Lower lobe of right lung (tissue), 2 donors: ENCODE measurements around the gene SIM1. TPM values are rescaled to one million over a fixed set of nuclear protein-coding genes. Genes with fewer than 3 reads are reported as not detected.

Source experiments
- ATAC-seq, 2 donors: fragments of 200-7000 bp; cut with Tn5 transposase; one replicate each; pipeline ENCODE4 v1.9.1; 2020 to 2022; ENCODE audit warnings: mild to moderate bottlenecking in 2 of 2, moderate library complexity in 2 of 2
- DNase-seq: peaks from one replicate; pipeline ENCODE4 v3.0.0-alpha.2; 2020
- H3K27ac ChIP-seq: fragments of 200-600 bp; one replicate; pipeline ENCODE4 v1.8.0; 2022
- H3K27me3 ChIP-seq: fragments of 200-600 bp; one replicate; pipeline ENCODE4 v1.8.0; 2022; ENCODE audit warnings: low read depth
- H3K36me3 ChIP-seq: fragments of 200-600 bp; one replicate; pipeline ENCODE4 v1.8.0; 2022; ENCODE audit warnings: mild to moderate bottlenecking
- H3K4me1 ChIP-seq: fragments of 200-600 bp; one replicate; pipeline ENCODE4 v1.8.0; 2022
- H3K4me3 ChIP-seq: fragments of 200-600 bp; one replicate; pipeline ENCODE4 v1.8.0; 2022; ENCODE audit warnings: mild to moderate bottlenecking
- H3K9me3 ChIP-seq: fragments of 200-600 bp; one replicate; pipeline ENCODE4 v1.8.0; 2022
- intact Hi-C: fragments of 100-400 bp; cut with DNase I; formaldehyde crosslinking; loops from one replicate; pipeline ENCODE4 v1.11.0; 2022
- total RNA-seq: library from RNA; stranded (reverse); fragmentation: NEBNext Ultra II Directional; extraction: Animal tissue kit (Norgen Biotek cat#: 25700); gene quantifications from one replicate; pipeline ENCODE4 v1.2.1, GENCODE V29; 2021
- TF ChIP-seq, protein P1 (sequence below): fragments of 200-600 bp; IDR thresholded peaks from one replicate; pipeline ENCODE4 v1.8.0; 2022; ENCODE audit warnings: antibody characterized with exemption, mild to moderate bottlenecking
- donor health status: DM: no; HTN: yes; CAD: no; lungs with severe emphysema.

The SIM1 gene
- total RNA-seq, 1 donor from 2014 or later = not detected

- H3K36me3 ChIP-seq = no peaks in the 10 kb centered on the region
- no peaks in the 10 kb centered on the region for H3K4me1 ChIP-seq
- TF ChIP-seq, protein P1, sequence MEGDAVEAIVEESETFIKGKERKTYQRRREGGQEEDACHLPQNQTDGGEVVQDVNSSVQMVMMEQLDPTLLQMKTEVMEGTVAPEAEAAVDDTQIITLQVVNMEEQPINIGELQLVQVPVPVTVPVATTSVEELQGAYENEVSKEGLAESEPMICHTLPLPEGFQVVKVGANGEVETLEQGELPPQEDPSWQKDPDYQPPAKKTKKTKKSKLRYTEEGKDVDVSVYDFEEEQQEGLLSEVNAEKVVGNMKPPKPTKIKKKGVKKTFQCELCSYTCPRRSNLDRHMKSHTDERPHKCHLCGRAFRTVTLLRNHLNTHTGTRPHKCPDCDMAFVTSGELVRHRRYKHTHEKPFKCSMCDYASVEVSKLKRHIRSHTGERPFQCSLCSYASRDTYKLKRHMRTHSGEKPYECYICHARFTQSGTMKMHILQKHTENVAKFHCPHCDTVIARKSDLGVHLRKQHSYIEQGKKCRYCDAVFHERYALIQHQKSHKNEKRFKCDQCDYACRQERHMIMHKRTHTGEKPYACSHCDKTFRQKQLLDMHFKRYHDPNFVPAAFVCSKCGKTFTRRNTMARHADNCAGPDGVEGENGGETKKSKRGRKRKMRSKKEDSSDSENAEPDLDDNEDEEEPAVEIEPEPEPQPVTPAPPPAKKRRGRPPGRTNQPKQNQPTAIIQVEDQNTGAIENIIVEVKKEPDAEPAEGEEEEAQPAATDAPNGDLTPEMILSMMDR = no peak
- intact Hi-C loops = no loop called here
- DNase-seq = no peak
- ATAC-seq = no peak
- no peak overlapping the region for H3K27ac ChIP-seq
- no peaks in the 10 kb centered on the region for H3K27me3 ChIP-seq
- H3K9me3 ChIP-seq = no peaks in the 10 kb centered on the region
- H3K4me3 ChIP-seq = no peak overlapping the region
Observed at GRCh38 chr6:100415768-100416167, 49.0 kb downstream of the SIM1 start.

DNA sequence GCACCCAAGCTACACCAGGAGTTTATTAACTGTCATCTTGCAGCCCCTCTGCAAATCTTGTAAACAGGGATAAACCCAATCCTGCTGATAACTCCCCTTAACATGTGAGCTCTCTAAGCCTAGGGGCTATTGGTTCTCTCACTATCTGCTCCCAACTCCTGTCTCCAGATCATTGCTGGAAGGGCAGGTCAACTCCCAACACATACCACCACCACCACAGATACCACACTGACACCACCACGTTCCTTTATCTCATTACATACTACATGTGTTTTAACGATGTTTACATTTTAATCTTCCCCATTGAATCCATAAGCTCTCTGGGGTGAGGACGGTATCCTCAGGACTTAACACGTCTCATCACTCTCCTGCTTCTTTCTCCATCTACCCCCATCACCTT is 51.8 kb downstream of the SIM1 start:
- Histone ChIP-seq H3K27ac (no peak overlapping the region), H3K4me1 (no peaks in the 10 kb centered on the region), H3K4me3 (no peak overlapping the region), H3K36me3 (no peaks in the 10 kb centered on the region), H3K27me3 (no peaks in the 10 kb centered on the region), H3K9me3 (no peaks in the 10 kb centered on the region)
- intact Hi-C loops = no loop called here
- DNase-seq (no peak), ATAC-seq (no peak)
- TF ChIP-seq, protein P1 = no peak

DNA sequence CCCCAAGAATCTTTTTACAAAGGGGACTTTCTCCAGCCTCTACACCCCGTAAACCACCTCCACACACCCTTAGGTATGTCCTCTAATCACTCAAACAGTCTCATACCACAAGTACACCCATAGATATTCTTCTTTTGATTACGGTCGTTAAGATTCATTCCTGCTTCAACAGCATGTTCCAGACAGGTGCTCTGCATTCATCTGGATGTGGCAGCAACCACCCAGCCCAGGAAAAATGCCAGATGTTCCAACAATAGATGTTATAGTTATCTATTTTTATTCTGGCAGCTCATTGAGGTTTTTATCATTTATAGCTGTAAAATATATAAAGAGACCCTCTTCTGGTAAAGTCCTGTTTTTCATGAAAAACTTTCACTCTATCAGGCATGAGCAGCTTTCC is 60.7 kb downstream of the SIM1 start:
- TF ChIP-seq, protein P1 = no peak
- H3K36me3 ChIP-seq = no peaks in the 10 kb centered on the region
- DNase-seq (no peak), ATAC-seq (no peak)
- intact Hi-C loops = no loop called here
- H3K4me1 ChIP-seq = no peaks in the 10 kb centered on the region
- no peak overlapping the region for H3K27ac ChIP-seq
- H3K27me3 ChIP-seq = no peaks in the 10 kb centered on the region
- H3K4me3 ChIP-seq = no peak overlapping the region
- H3K9me3 ChIP-seq = no peaks in the 10 kb centered on the region

DNA sequence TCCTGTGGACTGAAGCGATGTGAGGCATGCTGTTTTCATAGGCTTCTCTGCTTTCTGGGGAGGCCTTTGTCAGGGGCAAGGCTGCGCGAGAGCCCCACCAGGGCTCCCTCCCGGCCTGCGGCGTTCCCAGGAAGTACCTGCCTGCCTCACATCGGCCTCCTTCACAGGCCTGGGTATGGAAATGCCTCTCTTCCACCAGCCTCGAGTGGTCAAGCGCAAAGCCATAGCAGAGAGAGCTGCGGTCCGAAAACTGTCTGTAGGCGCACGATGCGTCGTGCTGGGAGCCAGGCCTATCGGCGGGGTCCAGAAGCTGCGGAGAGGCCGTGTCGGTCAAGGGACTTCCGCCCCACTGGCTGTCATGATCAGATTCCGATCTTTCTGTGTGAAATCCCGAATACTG is 71.2 kb downstream of the SIM1 start:
- Histone ChIP-seq H3K27me3 (peaks cover 4% of the 10 kb centered on the region), H3K9me3 (no peaks in the 10 kb centered on the region), H3K27ac (no peak overlapping the region), H3K4me3 (no peak overlapping the region), H3K36me3 (no peaks in the 10 kb centered on the region), H3K4me1 (no peaks in the 10 kb centered on the region)
- no peak for DNase-seq
- TF ChIP-seq, protein P1 = no peak
- intact Hi-C loops = no loop called here
- ATAC-seq = no peak

DNA sequence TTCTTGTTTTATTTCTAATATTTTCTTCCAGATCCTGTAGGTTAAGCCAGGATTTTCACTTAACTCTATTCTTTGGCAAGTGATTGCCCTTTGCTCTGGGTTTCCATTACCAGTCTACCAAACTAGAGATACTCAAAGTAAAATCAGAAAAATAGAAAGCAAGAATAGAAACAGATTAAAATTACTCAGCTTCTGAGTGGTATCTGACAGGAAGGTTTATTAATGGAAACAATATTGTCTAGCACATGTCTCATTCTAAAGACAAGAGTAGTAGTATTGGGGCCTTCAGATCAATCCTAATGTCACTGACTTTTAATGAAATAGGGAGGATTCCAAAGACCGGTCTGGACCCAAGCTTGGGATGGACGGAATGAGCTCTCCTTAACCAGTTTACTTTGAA is 72.3 kb downstream of the SIM1 start:
- DNase-seq = no peak
- Histone ChIP-seq H3K36me3 (no peaks in the 10 kb centered on the region), H3K27me3 (peaks cover 4% of the 10 kb centered on the region), H3K27ac (no peak overlapping the region), H3K4me1 (no peaks in the 10 kb centered on the region), H3K9me3 (no peaks in the 10 kb centered on the region), H3K4me3 (no peak overlapping the region)
- TF ChIP-seq, protein P1 = no peak
- ATAC-seq = no peak
- intact Hi-C loops = no loop called here
